Measurements from ENCODE around the gene IL18R1.

IL18R1 gene

DNA sequence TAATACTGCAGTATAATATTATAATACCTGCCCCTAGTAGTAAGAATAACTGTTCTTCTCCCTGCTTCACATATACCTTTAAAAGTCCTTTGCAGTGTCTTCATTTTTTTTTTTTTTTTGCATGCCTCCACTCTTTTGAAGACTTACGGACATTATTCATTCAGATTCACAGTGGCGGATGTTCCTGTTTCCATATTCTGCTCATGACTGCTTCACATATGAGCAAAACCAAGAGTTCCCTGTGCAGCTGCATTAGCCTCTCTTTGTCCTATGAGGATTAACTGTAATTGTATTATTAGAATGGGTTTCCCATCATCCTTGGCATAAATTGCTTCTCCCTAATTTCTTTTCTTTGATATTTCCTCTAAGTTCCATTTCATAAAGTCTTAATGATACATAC is 80.1 kb downstream of the IL18R1 start:
- no peak for DNase-seq

DNA sequence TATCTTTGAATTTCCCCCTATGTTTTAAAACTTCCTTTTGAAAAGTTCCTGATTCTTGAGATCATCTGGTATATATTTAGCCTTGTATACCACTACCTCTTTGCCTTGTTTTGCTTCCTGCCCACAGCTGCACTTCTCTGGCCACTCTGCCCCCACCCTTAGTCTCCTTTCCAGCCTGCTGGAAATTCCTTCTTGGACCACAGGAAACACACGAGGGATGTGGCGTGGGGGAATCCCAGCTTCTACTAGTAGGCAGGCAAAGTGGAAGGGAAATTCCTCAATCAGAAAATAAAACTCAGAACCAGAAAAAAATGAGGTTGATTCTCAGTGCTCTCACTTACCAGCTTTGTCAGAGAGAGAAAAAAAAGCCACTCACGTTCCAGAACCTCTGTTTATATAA is 80.7 kb downstream of the IL18R1 start:
- no peak for DNase-seq

- no peak for DNase-seq
These were observed 81.5 kb downstream of the IL18R1 start for GRCh38 chr2:102437122-102437521.

- no peak for DNase-seq
These were observed 82.5 kb downstream of the IL18R1 start for GRCh38 chr2:102438111-102438510.

DNA sequence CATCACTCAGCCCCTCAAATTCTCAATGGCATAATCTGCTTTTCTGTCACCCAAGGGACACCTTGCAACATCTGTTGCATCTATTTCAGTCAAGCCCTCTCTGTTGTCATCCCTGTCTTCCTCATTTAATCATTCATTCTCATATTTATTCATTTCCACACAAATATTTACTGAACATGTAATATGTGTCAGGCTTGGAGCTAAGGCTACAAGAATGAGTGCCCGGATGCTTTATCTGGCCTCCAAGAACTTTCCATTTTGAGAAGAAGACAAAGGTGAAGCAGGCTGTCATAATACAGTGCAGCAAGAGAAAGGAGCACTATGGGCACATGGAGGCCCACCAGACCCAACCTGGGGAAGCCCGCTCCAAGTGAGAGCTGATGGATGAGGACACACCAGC is 83.0 kb downstream of the IL18R1 start:
- no peak for DNase-seq

DNA sequence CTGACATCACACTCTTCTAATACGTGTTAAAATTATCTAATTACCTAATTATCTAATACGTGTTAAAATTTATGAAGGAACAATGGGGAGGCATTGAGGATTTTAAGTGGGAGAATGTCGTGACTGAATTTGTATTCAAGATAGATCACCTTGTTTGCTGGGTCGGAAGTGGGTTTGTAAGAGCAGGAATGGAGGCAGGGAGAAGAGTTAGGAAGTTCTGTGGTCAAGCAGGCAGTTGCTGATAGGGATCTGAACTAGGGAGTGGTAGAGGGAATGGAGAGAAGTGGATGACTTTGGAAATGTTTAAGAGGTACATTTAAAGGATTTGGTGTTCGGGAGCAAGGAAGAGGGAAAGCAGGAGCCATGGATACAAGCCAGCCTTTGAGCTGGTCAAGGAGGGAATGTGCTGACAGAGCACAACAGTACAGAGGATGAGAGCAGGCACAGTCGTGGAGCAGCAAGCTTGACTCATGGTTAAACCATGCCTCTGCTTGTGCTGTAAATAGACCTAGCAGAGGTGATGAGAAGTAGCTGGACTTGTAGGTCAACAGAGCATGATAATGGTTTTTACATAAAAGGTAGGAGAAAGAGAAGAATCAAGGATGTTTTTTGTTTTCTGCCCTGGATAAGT is 83.6 kb downstream of the IL18R1 start:
- DNase-seq, result no peak

GRCh38 chr2:102442967-102443828 is 87.6 kb downstream of the IL18R1 start:
- DNase-seq, result peak; percentile 20

DNA sequence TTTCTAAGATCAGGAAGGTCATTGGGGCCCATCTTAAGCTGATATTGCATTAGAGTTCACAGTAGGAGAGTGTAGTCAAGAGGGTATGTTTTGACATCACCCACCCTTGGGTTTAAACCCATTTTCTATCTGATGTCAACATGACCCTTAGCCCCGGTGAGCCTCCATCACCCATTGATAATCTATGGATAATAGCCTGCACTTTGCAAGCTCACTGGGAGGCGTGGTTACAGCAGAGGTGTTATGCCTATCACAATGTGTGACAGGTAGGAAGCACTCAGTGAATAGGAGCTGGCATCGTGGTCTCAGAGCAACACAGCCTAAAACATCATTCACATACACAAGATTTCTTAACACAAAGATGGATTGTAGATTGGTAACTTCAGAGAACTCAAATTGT is 88.6 kb downstream of the IL18R1 start:
- no peak for DNase-seq

- DNase-seq, result no peak
These were observed 91.3 kb downstream of the IL18R1 start for GRCh38 chr2:102446936-102447335.

Measured in RPMI8226 (cell line).